ENCODE measurements around the gene ELOVL6. TPM values are rescaled to one million over a fixed set of nuclear protein-coding genes. Genes with fewer than 3 reads are reported as not detected.
"Not testable (repeated sequence)": the region's sequence is repeated elsewhere in the genome, so short reads cannot be mapped to it uniquely, and the experiment has no call there.

ELOVL6 gene
- total RNA-seq, 4 donors from 2014 or later, result 3.4 to 25.9 (median 11.4) TPM

GRCh38 chr4:110157580-110157979 is 40.8 kb downstream of the ELOVL6 start:
- H3K27ac ChIP-seq, result no peak overlapping the region
- intact Hi-C loops (cut with DNase I; ENCODE audit: low total_unique reads) (no loop called here), in situ Hi-C loops (cut with MboI; ENCODE audit: low pct_ligation_motif_present in 1 of 4, low pct_unique_long_range_greater_than_20kb in 1 of 4, low sequenced_read_pairs in 3 of 4) (no loop called here)
- 70 to 89% methylated on average over 3 of the region's 3 CpGs for WGBS, 2 donors (ENCODE audit: low coverage in 1 of 2)
- H3K9me3 ChIP-seq, result no peaks in the 10 kb centered on the region
- H3K36me3 ChIP-seq, result no peaks in the 10 kb centered on the region
- DNase-seq, result no peak
- H3K4me3 ChIP-seq, result no peak overlapping the region
- no peaks in the 10 kb centered on the region for H3K4me1 ChIP-seq
- TF ChIP-seq EP300 (IDR thresholded peaks at IDR 0.05; ENCODE audit: low read depth) (no peak), CTCF (IDR thresholded peaks at IDR 0.05) (no peak), POLR2AphosphoS5 (IDR thresholded peaks at IDR 0.05) (no peak), POLR2A (IDR thresholded peaks at IDR 0.05) (no peak)
- H3K27me3 ChIP-seq, result no peaks in the 10 kb centered on the region

- H3K27ac ChIP-seq; H3K9me3 ChIP-seq; intact Hi-C loops (cut with DNase I; ENCODE audit: low total_unique reads); in situ Hi-C loops (cut with MboI; ENCODE audit: low pct_ligation_motif_present in 1 of 4, low pct_unique_long_range_greater_than_20kb in 1 of 4, low sequenced_read_pairs in 3 of 4); H3K27me3 ChIP-seq; H3K4me1 ChIP-seq; H3K36me3 ChIP-seq; DNase-seq; H3K4me3 ChIP-seq: not testable (repeated sequence)
- 80 to 84% methylated on average over 5 of the region's 5 CpGs for WGBS, 2 donors (ENCODE audit: low coverage in 1 of 2)
Observed at GRCh38 chr4:110157166-110157565, 41.2 kb downstream of the ELOVL6 start.

GRCh38 chr4:110156442-110156841 is 42.0 kb downstream of the ELOVL6 start:
- H3K4me3 ChIP-seq, result no peak overlapping the region
- no peaks in the 10 kb centered on the region for H3K9me3 ChIP-seq
- in situ Hi-C loops (cut with MboI; ENCODE audit: low pct_ligation_motif_present in 1 of 4, low pct_unique_long_range_greater_than_20kb in 1 of 4, low sequenced_read_pairs in 3 of 4) (no loop called here), intact Hi-C loops (cut with DNase I; ENCODE audit: low total_unique reads) (no loop called here)
- DNase-seq, result no peak
- 86 to 96% methylated on average over 2 to 6 of the region's 6 CpGs for WGBS, 2 donors (ENCODE audit: low coverage in 1 of 2)
- no peak overlapping the region for H3K27ac ChIP-seq
- no peaks in the 10 kb centered on the region for H3K27me3 ChIP-seq
- no peaks in the 10 kb centered on the region for H3K36me3 ChIP-seq
- TF ChIP-seq POLR2A (IDR thresholded peaks at IDR 0.05) (no peak), POLR2AphosphoS5 (IDR thresholded peaks at IDR 0.05) (no peak), CTCF (IDR thresholded peaks at IDR 0.05) (no peak), EP300 (IDR thresholded peaks at IDR 0.05; ENCODE audit: low read depth) (no peak)
- H3K4me1 ChIP-seq, result no peaks in the 10 kb centered on the region

GRCh38 chr4:110155654-110156053 is 42.8 kb downstream of the ELOVL6 start:
- no peak overlapping the region for H3K27ac ChIP-seq
- H3K4me1 ChIP-seq, result no peaks in the 10 kb centered on the region
- in situ Hi-C loops (cut with MboI; ENCODE audit: low pct_ligation_motif_present in 1 of 4, low pct_unique_long_range_greater_than_20kb in 1 of 4, low sequenced_read_pairs in 3 of 4), result no loop called here
- TF ChIP-seq POLR2A (IDR thresholded peaks at IDR 0.05) (no peak), CTCF (IDR thresholded peaks at IDR 0.05) (no peak), EP300 (IDR thresholded peaks at IDR 0.05; ENCODE audit: low read depth) (no peak)
- no peaks in the 10 kb centered on the region for H3K27me3 ChIP-seq
- WGBS, 2 donors (ENCODE audit: low coverage in 1 of 2), result 70 to 73% methylated on average over 4 of the region's 4 CpGs
- no peaks in the 10 kb centered on the region for H3K36me3 ChIP-seq
- no peak for DNase-seq
- H3K9me3 ChIP-seq, result no peaks in the 10 kb centered on the region
- intact Hi-C loops (cut with DNase I; ENCODE audit: low total_unique reads), result no loop called here
- no peak overlapping the region for H3K4me3 ChIP-seq

GRCh38 chr4:110154582-110154981 is 43.8 kb downstream of the ELOVL6 start:
- Histone ChIP-seq H3K27me3 (no peaks in the 10 kb centered on the region), H3K4me1 (no peaks in the 10 kb centered on the region), H3K9me3 (no peaks in the 10 kb centered on the region), H3K36me3 (no peaks in the 10 kb centered on the region), H3K27ac (no peak overlapping the region), H3K4me3 (no peak overlapping the region)
- WGBS, 2 donors (ENCODE audit: low coverage in 1 of 2), result 43 to 78% methylated on average over 1 of the region's 1 CpG
- no peak for DNase-seq
- in situ Hi-C loops (cut with MboI; ENCODE audit: low pct_ligation_motif_present in 1 of 4, low pct_unique_long_range_greater_than_20kb in 1 of 4, low sequenced_read_pairs in 3 of 4) (no loop called here), intact Hi-C loops (cut with DNase I; ENCODE audit: low total_unique reads) (no loop called here)
- TF ChIP-seq CTCF (IDR thresholded peaks at IDR 0.05) (no peak), POLR2AphosphoS5 (IDR thresholded peaks at IDR 0.05) (no peak), POLR2A (IDR thresholded peaks at IDR 0.05) (no peak), EP300 (IDR thresholded peaks at IDR 0.05; ENCODE audit: low read depth) (no peak)

Measured in transverse colon (tissue), 4 donors.